ENCODE data around the gene NUP188.
"Not testable (repeated sequence)": the region's sequence is repeated elsewhere in the genome, so short reads cannot be mapped to it uniquely, and the experiment has no call there.

Gene NUP188

GRCh38 chr9:129027224-129027684 is 79.8 kb downstream of the NUP188 start:
- no peak overlapping the region for H3K9ac ChIP-seq (ENCODE audit: low read depth, low read length)
- peaks cover 8% of the 10 kb centered on the region for H3K4me1 ChIP-seq (ENCODE audit: control insufficient read depth, insufficient read depth, low read length)
- H3K27me3 ChIP-seq (ENCODE audit: control insufficient read depth, insufficient read depth, low read length): no peaks in the 10 kb centered on the region
- no peaks in the 10 kb centered on the region for H3K36me3 ChIP-seq (ENCODE audit: control insufficient read depth, insufficient read depth, low read length)
- peak overlapping the region; percentile 84 for H3K4me3 ChIP-seq (ENCODE audit: low read depth, low read length)
- H3K9me3 ChIP-seq (ENCODE audit: control insufficient read depth, insufficient read depth, low read length): no peaks in the 10 kb centered on the region

- Histone ChIP-seq H3K9me3 (ENCODE audit: control insufficient read depth, insufficient read depth, low read length) (no peaks in the 10 kb centered on the region), H3K36me3 (ENCODE audit: control insufficient read depth, insufficient read depth, low read length) (no peaks in the 10 kb centered on the region), H3K27me3 (ENCODE audit: control insufficient read depth, insufficient read depth, low read length) (no peaks in the 10 kb centered on the region), H3K4me1 (ENCODE audit: control insufficient read depth, insufficient read depth, low read length) (peaks cover 8% of the 10 kb centered on the region), H3K4me3 (ENCODE audit: low read depth, low read length) (peak overlapping the region; percentile 84), H3K9ac (ENCODE audit: low read depth, low read length) (peak overlapping the region; percentile 47)
Measured at GRCh38 chr9:129027685-129028191, 80.2 kb downstream of the NUP188 start.

- Histone ChIP-seq H3K27me3 (ENCODE audit: control insufficient read depth, insufficient read depth, low read length) (no peaks in the 10 kb centered on the region), H3K4me1 (ENCODE audit: control insufficient read depth, insufficient read depth, low read length) (peaks cover 5% of the 10 kb centered on the region), H3K9me3 (ENCODE audit: control insufficient read depth, insufficient read depth, low read length) (no peaks in the 10 kb centered on the region), H3K9ac (ENCODE audit: low read depth, low read length) (peak within 1 kb of the TSS; percentile 47), H3K4me3 (ENCODE audit: low read depth, low read length) (peak within 1 kb of the TSS; percentile 84), H3K36me3 (ENCODE audit: control insufficient read depth, insufficient read depth, low read length) (no peaks in the 10 kb centered on the region)
Measured at GRCh38 chr9:129028192-129028966, 80.9 kb downstream of the NUP188 start, which contains the start of gene SH3GLB2. Gene SH3GLB2 (minus strand): TSS chr9:129028331. CDS start chr9:129028154, 177 bp downstream.

GRCh38 chr9:129030191-129030590 is 82.7 kb downstream of the NUP188 start:
- no peak overlapping the region for H3K4me3 ChIP-seq (ENCODE audit: low read depth, low read length)
- H3K9me3 ChIP-seq (ENCODE audit: control insufficient read depth, insufficient read depth, low read length): no peaks in the 10 kb centered on the region
- H3K27me3 ChIP-seq (ENCODE audit: control insufficient read depth, insufficient read depth, low read length): no peaks in the 10 kb centered on the region
- H3K4me1 ChIP-seq (ENCODE audit: control insufficient read depth, insufficient read depth, low read length): peaks cover 5% of the 10 kb centered on the region
- H3K36me3 ChIP-seq (ENCODE audit: control insufficient read depth, insufficient read depth, low read length): no peaks in the 10 kb centered on the region
- no peak overlapping the region for H3K9ac ChIP-seq (ENCODE audit: low read depth, low read length)

GRCh38 chr9:129031514-129031913 is 84.0 kb downstream of the NUP188 start:
- Histone ChIP-seq H3K36me3 (ENCODE audit: control insufficient read depth, insufficient read depth, low read length) (no peaks in the 10 kb centered on the region), H3K4me1 (ENCODE audit: control insufficient read depth, insufficient read depth, low read length) (peaks cover 5% of the 10 kb centered on the region), H3K9me3 (ENCODE audit: control insufficient read depth, insufficient read depth, low read length) (no peaks in the 10 kb centered on the region), H3K9ac (ENCODE audit: low read depth, low read length) (no peak overlapping the region), H3K4me3 (ENCODE audit: low read depth, low read length) (no peak overlapping the region), H3K27me3 (ENCODE audit: control insufficient read depth, insufficient read depth, low read length) (no peaks in the 10 kb centered on the region)

- H3K4me1 ChIP-seq (ENCODE audit: control insufficient read depth, insufficient read depth, low read length): no peaks in the 10 kb centered on the region
- no peak overlapping the region for H3K9ac ChIP-seq (ENCODE audit: low read depth, low read length)
- no peaks in the 10 kb centered on the region for H3K27me3 ChIP-seq (ENCODE audit: control insufficient read depth, insufficient read depth, low read length)
- H3K36me3 ChIP-seq (ENCODE audit: control insufficient read depth, insufficient read depth, low read length): peaks cover 3% of the 10 kb centered on the region
- H3K4me3 ChIP-seq (ENCODE audit: low read depth, low read length): no peak overlapping the region
- H3K9me3 ChIP-seq (ENCODE audit: control insufficient read depth, insufficient read depth, low read length): no peaks in the 10 kb centered on the region
Measured at GRCh38 chr9:129032541-129033159, 85.2 kb downstream of the NUP188 start.

GRCh38 chr9:129033216-129033615 is 85.7 kb downstream of the NUP188 start:
- Histone ChIP-seq H3K27me3 (ENCODE audit: control insufficient read depth, insufficient read depth, low read length) (no peaks in the 10 kb centered on the region), H3K4me3 (ENCODE audit: low read depth, low read length) (no peak overlapping the region)

GRCh38 chr9:129035838-129036237 is 88.3 kb downstream of the NUP188 start:
- not testable (repeated sequence) for H3K27me3 ChIP-seq (ENCODE audit: control insufficient read depth, insufficient read depth, low read length); H3K9me3 ChIP-seq (ENCODE audit: control insufficient read depth, insufficient read depth, low read length); H3K36me3 ChIP-seq (ENCODE audit: control insufficient read depth, insufficient read depth, low read length); H3K4me1 ChIP-seq (ENCODE audit: control insufficient read depth, insufficient read depth, low read length); H3K9ac ChIP-seq (ENCODE audit: low read depth, low read length)
- H3K4me3 ChIP-seq (ENCODE audit: low read depth, low read length): peak overlapping the region; percentile 43

More at GRCh38 chr9:129033216-129033615, 85.7 kb downstream of the NUP188 start:
- Histone ChIP-seq H3K4me1 (ENCODE audit: control insufficient read depth, insufficient read depth, low read length) (no peaks in the 10 kb centered on the region), H3K36me3 (ENCODE audit: control insufficient read depth, insufficient read depth, low read length) (peaks cover 3% of the 10 kb centered on the region), H3K9ac (ENCODE audit: low read depth, low read length) (no peak overlapping the region), H3K9me3 (ENCODE audit: control insufficient read depth, insufficient read depth, low read length) (no peaks in the 10 kb centered on the region)

- H3K27me3 ChIP-seq (ENCODE audit: control insufficient read depth, insufficient read depth, low read length): no peaks in the 10 kb centered on the region
- peaks cover 8% of the 10 kb centered on the region for H3K36me3 ChIP-seq (ENCODE audit: control insufficient read depth, insufficient read depth, low read length)
- peak within 1 kb of the TSS; percentile 38 for H3K9ac ChIP-seq (ENCODE audit: low read depth, low read length)
- H3K4me1 ChIP-seq (ENCODE audit: control insufficient read depth, insufficient read depth, low read length): no peaks in the 10 kb centered on the region
- H3K9me3 ChIP-seq (ENCODE audit: control insufficient read depth, insufficient read depth, low read length): no peaks in the 10 kb centered on the region
- H3K4me3 ChIP-seq (ENCODE audit: low read depth, low read length): peak within 1 kb of the TSS; percentile 93
Measured at GRCh38 chr9:129036241-129036922, 88.9 kb downstream of the NUP188 start, which contains the start of gene MIGA2. Gene MIGA2 (plus strand): TSS chr9:129036626. CDS start chr9:129040595, 3,969 bp downstream.

GRCh38 chr9:129036923-129037766 is 89.6 kb downstream of the NUP188 start:
- no peaks in the 10 kb centered on the region for H3K27me3 ChIP-seq (ENCODE audit: control insufficient read depth, insufficient read depth, low read length)
- H3K9ac ChIP-seq (ENCODE audit: low read depth, low read length): peak overlapping the region; percentile 38
- peaks cover 12% of the 10 kb centered on the region for H3K36me3 ChIP-seq (ENCODE audit: control insufficient read depth, insufficient read depth, low read length)
- H3K9me3 ChIP-seq (ENCODE audit: control insufficient read depth, insufficient read depth, low read length): no peaks in the 10 kb centered on the region
- peak overlapping the region; percentile 93 for H3K4me3 ChIP-seq (ENCODE audit: low read depth, low read length)
- H3K4me1 ChIP-seq (ENCODE audit: control insufficient read depth, insufficient read depth, low read length): no peaks in the 10 kb centered on the region

GRCh38 chr9:129037767-129038098 is 90.2 kb downstream of the NUP188 start:
- Histone ChIP-seq H3K4me1 (ENCODE audit: control insufficient read depth, insufficient read depth, low read length) (no peaks in the 10 kb centered on the region), H3K27me3 (ENCODE audit: control insufficient read depth, insufficient read depth, low read length) (no peaks in the 10 kb centered on the region), H3K9me3 (ENCODE audit: control insufficient read depth, insufficient read depth, low read length) (no peaks in the 10 kb centered on the region), H3K4me3 (ENCODE audit: low read depth, low read length) (peak overlapping the region; percentile 93), H3K36me3 (ENCODE audit: control insufficient read depth, insufficient read depth, low read length) (peaks cover 18% of the 10 kb centered on the region), H3K9ac (ENCODE audit: low read depth, low read length) (peak overlapping the region; percentile 24)
